Measurements from ENCODE around the gene EGFL7.

GRCh38 chr9:136703276-136703860 lies 40.7 kb downstream of the EGFL7 start:
- TF ChIP-seq EZH2 (IDR thresholded peaks at IDR 0.05; ENCODE audit: borderline replicate concordance, control insufficient read depth, low read depth, low read length): no peak
- no peak for TF ChIP-seq SMC3 (IDR thresholded peaks at IDR 0.05; ENCODE audit: borderline replicate concordance, low read length)
- TF ChIP-seq, protein P1, sequence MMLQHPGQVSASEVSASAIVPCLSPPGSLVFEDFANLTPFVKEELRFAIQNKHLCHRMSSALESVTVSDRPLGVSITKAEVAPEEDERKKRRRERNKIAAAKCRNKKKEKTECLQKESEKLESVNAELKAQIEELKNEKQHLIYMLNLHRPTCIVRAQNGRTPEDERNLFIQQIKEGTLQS (IDR thresholded peaks at IDR 0.05; ENCODE audit: borderline replicate concordance, extremely low read depth, low read depth, low read length): no peak
- no peak for TF ChIP-seq EGR1 (IDR thresholded peaks at IDR 0.05; ENCODE audit: borderline replicate concordance in 1 of 2, low read depth in 2 of 2, low read length in 2 of 2)
- no peak for TF ChIP-seq HDGF (IDR thresholded peaks at IDR 0.05)
- TF ChIP-seq, protein P2, sequence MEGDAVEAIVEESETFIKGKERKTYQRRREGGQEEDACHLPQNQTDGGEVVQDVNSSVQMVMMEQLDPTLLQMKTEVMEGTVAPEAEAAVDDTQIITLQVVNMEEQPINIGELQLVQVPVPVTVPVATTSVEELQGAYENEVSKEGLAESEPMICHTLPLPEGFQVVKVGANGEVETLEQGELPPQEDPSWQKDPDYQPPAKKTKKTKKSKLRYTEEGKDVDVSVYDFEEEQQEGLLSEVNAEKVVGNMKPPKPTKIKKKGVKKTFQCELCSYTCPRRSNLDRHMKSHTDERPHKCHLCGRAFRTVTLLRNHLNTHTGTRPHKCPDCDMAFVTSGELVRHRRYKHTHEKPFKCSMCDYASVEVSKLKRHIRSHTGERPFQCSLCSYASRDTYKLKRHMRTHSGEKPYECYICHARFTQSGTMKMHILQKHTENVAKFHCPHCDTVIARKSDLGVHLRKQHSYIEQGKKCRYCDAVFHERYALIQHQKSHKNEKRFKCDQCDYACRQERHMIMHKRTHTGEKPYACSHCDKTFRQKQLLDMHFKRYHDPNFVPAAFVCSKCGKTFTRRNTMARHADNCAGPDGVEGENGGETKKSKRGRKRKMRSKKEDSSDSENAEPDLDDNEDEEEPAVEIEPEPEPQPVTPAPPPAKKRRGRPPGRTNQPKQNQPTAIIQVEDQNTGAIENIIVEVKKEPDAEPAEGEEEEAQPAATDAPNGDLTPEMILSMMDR (IDR thresholded peaks at IDR 0.05 in 2 of 3, conservative IDR thresholded peaks at IDR 0.05 in 1 of 3; ENCODE audit: control insufficient read depth in 2 of 3, extremely low read depth in 1 of 3, insufficient read depth in 1 of 3, low read depth in 3 of 3, low read length in 3 of 3): no peak
- TF ChIP-seq ETV6 (conservative IDR thresholded peaks at IDR 0.05 in 1 of 2, IDR thresholded peaks at IDR 0.05 in 1 of 2; ENCODE audit: borderline replicate concordance in 1 of 2, low read depth in 1 of 2): no peak
- TF ChIP-seq NFXL1 (IDR thresholded peaks at IDR 0.05; ENCODE audit: borderline replicate concordance): no peak
- no peak for TF ChIP-seq NR2C1 (IDR thresholded peaks at IDR 0.05)

Data from GM12878 (cell line).